Purkinje cell (primary cell): ENCODE data around the gene MGAM2. TPM values are rescaled to one million over a fixed set of nuclear protein-coding genes. Genes with fewer than 3 reads are reported as not detected.

Experiments used
- polyA plus RNA-seq: library from polyadenylated mRNA; unstranded; fragments of >200 nt; fragmentation: Nextera tagmentation; gene quantifications from 2 replicates; pipeline ENCODE4 v1.2.1, GENCODE V29; 2014

Gene MGAM2
- polyA plus RNA-seq, result not detected in 2 replicates

GRCh38 chr7:142111499-142111898 is at the start of gene MGAM2:
Gene MGAM2, plus strand, starts transcription at chr7:142111718. Its CDS starts 5,156 bp downstream, at chr7:142116874.

GRCh38 chr7:142257958-142258357 is 146.4 kb downstream of the MGAM2 start, which contains the start of gene PRSS58:
Gene PRSS58, minus strand, starts transcription at chr7:142258058. Its CDS starts 351 bp downstream, at chr7:142257707.

Other genes with a start within 250 kb of the MGAM2 start
- not detected in 2 replicates for gene OR9A4, start 195.3 kb upstream of the MGAM2 start, polyA plus RNA-seq
- not detected in 2 replicates for gene CLEC5A, start 164.7 kb upstream of the MGAM2 start, polyA plus RNA-seq
- gene TAS2R38, start 137.9 kb upstream of the MGAM2 start, polyA plus RNA-seq, result not detected in 2 replicates
- gene MGAM, start 115.8 kb upstream of the MGAM2 start, polyA plus RNA-seq, result 0.04 TPM in 1 of 2 replicates, not detected in the other
- gene PRSS58, start 146.3 kb downstream of the MGAM2 start, polyA plus RNA-seq, result not detected in 2 replicates